ENCODE results near the gene KAT14.
A peak's percentile ranks its signal among the peaks of the same experiment; 100 is the strongest.
"Not testable (repeated sequence)": the region's sequence is repeated elsewhere in the genome, so short reads cannot be mapped to it uniquely, and the experiment has no call there.

KAT14 gene

GRCh38 chr20:18166241-18166881 lies 28.7 kb downstream of the KAT14 start:
- Mint-ChIP-seq H3K27me3 (ENCODE audit: low read depth, poor library complexity) (no peaks in the 10 kb centered on the region), H3K4me3 (peak overlapping the region; percentile 5), H3K9me3 (peaks cover 4% of the 10 kb centered on the region), H3K36me3 (ENCODE audit: low read depth) (peaks cover 70% of the 10 kb centered on the region), H3K27ac (peak overlapping the region; percentile 97), H3K4me1 (peaks cover 64% of the 10 kb centered on the region)
- no peak for DNase-seq
- no peak for TF ChIP-seq CTCF (IDR thresholded peaks at IDR 0.05)

- no peak for DNase-seq
- Mint-ChIP-seq H3K36me3 (ENCODE audit: low read depth) (peaks cover 71% of the 10 kb centered on the region), H3K9me3 (peaks cover 4% of the 10 kb centered on the region), H3K4me3 (no peak overlapping the region), H3K4me1 (peaks cover 64% of the 10 kb centered on the region), H3K27ac (peak overlapping the region; percentile 53), H3K27me3 (ENCODE audit: low read depth, poor library complexity) (no peaks in the 10 kb centered on the region)
- TF ChIP-seq CTCF (IDR thresholded peaks at IDR 0.05), result no peak
Measured at GRCh38 chr20:18166950-18167349, 29.3 kb downstream of the KAT14 start.

- TF ChIP-seq CTCF (IDR thresholded peaks at IDR 0.05), result no peak
- no peak overlapping the region for H3K27ac Mint-ChIP-seq
- DNase-seq, result no peak
- peaks cover 4% of the 10 kb centered on the region for H3K9me3 Mint-ChIP-seq
- H3K27me3 Mint-ChIP-seq (ENCODE audit: low read depth, poor library complexity), result no peaks in the 10 kb centered on the region
- H3K4me3 Mint-ChIP-seq, result no peak overlapping the region
- peaks cover 19% of the 10 kb centered on the region for H3K4me1 Mint-ChIP-seq
- H3K36me3 Mint-ChIP-seq (ENCODE audit: low read depth), result peaks cover 78% of the 10 kb centered on the region
Measured at GRCh38 chr20:18172379-18172778, 34.7 kb downstream of the KAT14 start.

- DNase-seq, result no peak
- peaks cover 88% of the 10 kb centered on the region for H3K36me3 Mint-ChIP-seq (ENCODE audit: low read depth)
- H3K27me3 Mint-ChIP-seq (ENCODE audit: low read depth, poor library complexity), result no peaks in the 10 kb centered on the region
- no peak overlapping the region for H3K4me3 Mint-ChIP-seq
- H3K4me1 Mint-ChIP-seq, result no peaks in the 10 kb centered on the region
- TF ChIP-seq CTCF (IDR thresholded peaks at IDR 0.05), result no peak
- H3K9me3 Mint-ChIP-seq, result peaks cover 20% of the 10 kb centered on the region
- peak overlapping the region; percentile 64 for H3K27ac Mint-ChIP-seq
Measured at GRCh38 chr20:18174906-18175683, 37.4 kb downstream of the KAT14 start.

GRCh38 chr20:18176318-18176785 lies 38.7 kb downstream of the KAT14 start:
- H3K36me3 Mint-ChIP-seq (ENCODE audit: low read depth), result peaks cover 88% of the 10 kb centered on the region

GRCh38 chr20:18180366-18180765 lies 42.7 kb downstream of the KAT14 start:
- Mint-ChIP-seq H3K36me3 (ENCODE audit: low read depth) (peaks cover 87% of the 10 kb centered on the region), H3K9me3 (peaks cover 24% of the 10 kb centered on the region)
- not testable (repeated sequence) for DNase-seq; H3K4me3 Mint-ChIP-seq; H3K27me3 Mint-ChIP-seq (ENCODE audit: low read depth, poor library complexity); H3K4me1 Mint-ChIP-seq; H3K27ac Mint-ChIP-seq

More at GRCh38 chr20:18176318-18176785, 38.7 kb downstream of the KAT14 start:
- DNase-seq, result no peak
- Mint-ChIP-seq H3K27ac (no peak overlapping the region), H3K27me3 (ENCODE audit: low read depth, poor library complexity) (peaks cover 4% of the 10 kb centered on the region), H3K4me3 (no peak overlapping the region), H3K4me1 (no peaks in the 10 kb centered on the region), H3K9me3 (peaks cover 24% of the 10 kb centered on the region)
- no peak for TF ChIP-seq CTCF (IDR thresholded peaks at IDR 0.05)
